ENCODE data around the gene SLC4A9. TPM values are rescaled to one million over a fixed set of nuclear protein-coding genes. Genes with fewer than 3 reads are reported as not detected.

The SLC4A9 gene
- total RNA-seq, 2 experiments from 2014 or later: not detected

GRCh38 chr5:140361901-140362300, 1.9 kb downstream of the SLC4A9 start:
- H3K4me1 ChIP-seq (ENCODE audit: insufficient read depth, low read length): peaks cover 23% of the 10 kb centered on the region
- no peak overlapping the region for H3K27ac ChIP-seq (ENCODE audit: low read depth in 1 of 2, low read length in 2 of 2)
- ChIA-PET CTCF (no interaction called here), POLR2A (no interaction called here)
- no peak overlapping the region for H3K4me3 ChIP-seq (ENCODE audit: low read length)
- intact Hi-C loops (cut with DNase I, micrococcal nuclease): loop anchor here in 1 of 2 experiments (2.0 kb wide), 1 partner anchor 361 kb away; no protein-coding TSS in a partner anchor
- Mint-ChIP-seq H3K4me1 (ENCODE audit: low read depth) (peaks cover 16% of the 10 kb centered on the region), H3K27ac (no peak overlapping the region), H3K36me3 (ENCODE audit: low read depth) (no peaks in the 10 kb centered on the region), H3K9me3 (no peaks in the 10 kb centered on the region), H3K4me3 (no peak overlapping the region), H3K27me3 (peaks cover 4% of the 10 kb centered on the region)
- ATAC-seq (ENCODE audit: poor library complexity) (no peak), DNase-seq (no peak)
- no peaks in the 10 kb centered on the region for H3K27me3 ChIP-seq (ENCODE audit: control insufficient read depth in 1 of 2, insufficient read depth in 2 of 2, low read length in 2 of 2)
- no peaks in the 10 kb centered on the region for H3K9me3 ChIP-seq (ENCODE audit: control insufficient read depth in 1 of 2, insufficient read depth in 1 of 2, low read length in 2 of 2)
- TF ChIP-seq, protein P1, sequence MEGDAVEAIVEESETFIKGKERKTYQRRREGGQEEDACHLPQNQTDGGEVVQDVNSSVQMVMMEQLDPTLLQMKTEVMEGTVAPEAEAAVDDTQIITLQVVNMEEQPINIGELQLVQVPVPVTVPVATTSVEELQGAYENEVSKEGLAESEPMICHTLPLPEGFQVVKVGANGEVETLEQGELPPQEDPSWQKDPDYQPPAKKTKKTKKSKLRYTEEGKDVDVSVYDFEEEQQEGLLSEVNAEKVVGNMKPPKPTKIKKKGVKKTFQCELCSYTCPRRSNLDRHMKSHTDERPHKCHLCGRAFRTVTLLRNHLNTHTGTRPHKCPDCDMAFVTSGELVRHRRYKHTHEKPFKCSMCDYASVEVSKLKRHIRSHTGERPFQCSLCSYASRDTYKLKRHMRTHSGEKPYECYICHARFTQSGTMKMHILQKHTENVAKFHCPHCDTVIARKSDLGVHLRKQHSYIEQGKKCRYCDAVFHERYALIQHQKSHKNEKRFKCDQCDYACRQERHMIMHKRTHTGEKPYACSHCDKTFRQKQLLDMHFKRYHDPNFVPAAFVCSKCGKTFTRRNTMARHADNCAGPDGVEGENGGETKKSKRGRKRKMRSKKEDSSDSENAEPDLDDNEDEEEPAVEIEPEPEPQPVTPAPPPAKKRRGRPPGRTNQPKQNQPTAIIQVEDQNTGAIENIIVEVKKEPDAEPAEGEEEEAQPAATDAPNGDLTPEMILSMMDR (IDR thresholded peaks at IDR 0.05): no peak
- no peaks in the 10 kb centered on the region for H3K36me3 ChIP-seq (ENCODE audit: insufficient read depth, low read length)

GRCh38 chr5:140362311-140362710, 2.3 kb downstream of the SLC4A9 start:
- ATAC-seq (ENCODE audit: poor library complexity) (no peak), DNase-seq (no peak)
- Mint-ChIP-seq H3K36me3 (ENCODE audit: low read depth) (no peaks in the 10 kb centered on the region), H3K4me3 (no peak overlapping the region), H3K27ac (no peak overlapping the region), H3K4me1 (ENCODE audit: low read depth) (peaks cover 13% of the 10 kb centered on the region), H3K27me3 (peaks cover 4% of the 10 kb centered on the region), H3K9me3 (no peaks in the 10 kb centered on the region)
- Histone ChIP-seq H3K4me3 (ENCODE audit: low read length) (no peak overlapping the region), H3K9me3 (ENCODE audit: control insufficient read depth in 1 of 2, insufficient read depth in 1 of 2, low read length in 2 of 2) (no peaks in the 10 kb centered on the region), H3K4me1 (ENCODE audit: insufficient read depth, low read length) (peaks cover 19% of the 10 kb centered on the region), H3K27me3 (ENCODE audit: control insufficient read depth in 1 of 2, insufficient read depth in 2 of 2, low read length in 2 of 2) (no peaks in the 10 kb centered on the region), H3K36me3 (ENCODE audit: insufficient read depth, low read length) (no peaks in the 10 kb centered on the region), H3K27ac (ENCODE audit: low read depth in 1 of 2, low read length in 2 of 2) (no peak overlapping the region)
- TF ChIP-seq, protein P1 (IDR thresholded peaks at IDR 0.05): no peak
- CTCF ChIA-PET: no interaction called here
- intact Hi-C loops (cut with DNase I, micrococcal nuclease): loop anchor here in 1 of 2 experiments (2.0 kb wide), 1 partner anchor 360 kb away; no protein-coding TSS in a partner anchor
- POLR2A ChIA-PET: no interaction called here

DNA sequence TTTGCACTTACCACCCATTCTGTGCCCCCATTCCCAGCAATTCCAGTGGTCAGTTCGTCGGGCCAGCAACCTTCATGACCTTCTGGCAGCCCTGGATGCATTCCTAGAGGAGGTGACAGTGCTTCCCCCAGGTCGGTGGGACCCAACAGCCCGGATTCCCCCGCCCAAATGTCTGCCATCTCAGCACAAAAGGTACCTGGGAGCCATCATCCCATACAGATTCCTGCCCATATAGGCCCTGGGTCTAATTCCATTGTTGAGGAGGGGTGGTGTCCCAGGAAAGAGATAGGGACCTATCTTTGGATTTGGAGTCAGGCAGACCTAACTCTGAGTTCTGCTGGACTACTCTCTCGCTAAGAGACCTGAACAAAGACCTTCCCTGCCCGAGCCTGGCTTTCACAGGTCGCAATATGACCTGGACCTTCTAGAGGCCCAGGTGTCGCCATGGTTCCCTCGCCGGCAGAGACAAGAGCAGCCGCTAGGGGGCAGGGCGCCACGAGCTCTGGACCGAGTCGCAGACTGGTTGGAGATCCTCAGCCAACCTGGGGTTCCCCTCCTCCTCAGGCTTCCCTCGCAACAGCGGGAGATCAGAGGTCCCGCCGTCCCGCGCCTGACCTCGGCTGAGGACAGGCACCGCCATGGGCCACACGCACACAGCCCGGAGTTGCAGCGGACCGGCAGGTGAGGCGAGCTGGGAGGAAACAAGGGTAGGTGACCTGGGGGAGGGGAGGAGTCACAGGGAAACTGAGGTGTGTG, 3.1 kb downstream of the SLC4A9 start:
- Mint-ChIP-seq H3K27ac (no peak overlapping the region), H3K4me1 (ENCODE audit: low read depth) (peaks cover 6% of the 10 kb centered on the region), H3K9me3 (no peaks in the 10 kb centered on the region), H3K4me3 (peak overlapping the region; percentile 63), H3K36me3 (ENCODE audit: low read depth) (no peaks in the 10 kb centered on the region), H3K27me3 (no peaks in the 10 kb centered on the region)
- Histone ChIP-seq H3K36me3 (ENCODE audit: insufficient read depth, low read length) (no peaks in the 10 kb centered on the region), H3K27me3 (ENCODE audit: control insufficient read depth in 1 of 2, insufficient read depth in 2 of 2, low read length in 2 of 2) (no peaks in the 10 kb centered on the region), H3K27ac (ENCODE audit: low read depth in 1 of 2, low read length in 2 of 2) (no peak overlapping the region), H3K4me1 (ENCODE audit: insufficient read depth, low read length) (peaks cover 12% of the 10 kb centered on the region), H3K9me3 (ENCODE audit: control insufficient read depth in 1 of 2, insufficient read depth in 1 of 2, low read length in 2 of 2) (no peaks in the 10 kb centered on the region), H3K4me3 (ENCODE audit: low read length) (peak overlapping the region; percentile 36)
- CTCF ChIA-PET: interaction anchor here (0.6 to 1.6 kb wide), 22 partner anchors 9 to 359 kb away, joined by 3 to 12 read pairs (median 4); partner anchors contain the start of genes HBEGF and PFDN1
- ATAC-seq (ENCODE audit: poor library complexity): peak; percentile 97
- TF ChIP-seq, protein P1 (IDR thresholded peaks at IDR 0.05): peak; percentile 93
- POLR2A ChIA-PET: no interaction called here
- DNase-seq: peak; percentile 69 to 89 (median 78)
- intact Hi-C loops (cut with DNase I, micrococcal nuclease): loop anchor here in 1 of 2 experiments (2.0 kb wide), 1 partner anchor 360 kb away; no protein-coding TSS in a partner anchor

Data from CD4-positive, alpha-beta T cell (primary cell).